ENCODE results near the gene DAAM1. TPM values are rescaled to one million over a fixed set of nuclear protein-coding genes. Genes with fewer than 3 reads are reported as not detected.

Gene DAAM1
- total and polyA plus RNA-seq, 2 donors from 2014 or later: 5.3 to 47.8 TPM

- no peak for DNase-seq
- Histone ChIP-seq H3K4me1 (ENCODE audit: control insufficient read depth in 2 of 3, insufficient read depth in 2 of 3, low read depth in 1 of 3, low read length in 3 of 3) (peaks cover 6 to 28% (median 14%) of the 10 kb centered on the region in 3 donors), H3K27me3 (ENCODE audit: control insufficient read depth, insufficient read depth, low read length) (no peaks in the 10 kb centered on the region), H3K27ac (ENCODE audit: low read depth in 2 of 2, low read length in 2 of 2) (no peak overlapping the region), H3K9ac (ENCODE audit: low read length in 3 of 3) (no peak overlapping the region), H3K36me3 (ENCODE audit: control insufficient read depth in 2 of 3, insufficient read depth in 3 of 3, low read length in 3 of 3) (no peaks in the 10 kb centered on the region), H3K9me3 (ENCODE audit: control insufficient read depth in 2 of 3, insufficient read depth in 1 of 3, low read length in 3 of 3) (no peaks in the 10 kb centered on the region), H3K4me3 (ENCODE audit: low read length in 3 of 3) (no peak overlapping the region)
- intact Hi-C loops (cut with DNase I): no loop called here
- no peak for TF ChIP-seq CTCF (IDR thresholded peaks at IDR 0.05; ENCODE audit: borderline replicate concordance, extremely low read depth, insufficient read depth)
- no peak for FAIRE-seq
These were observed 123.3 kb downstream of the DAAM1 start for GRCh38 chr14:59311723-59312122.

- TF ChIP-seq CTCF (IDR thresholded peaks at IDR 0.05; ENCODE audit: borderline replicate concordance, extremely low read depth, insufficient read depth): no peak
- FAIRE-seq: peak; percentile 38
- intact Hi-C loops (cut with DNase I): no loop called here
These were observed 124.7 kb downstream of the DAAM1 start for GRCh38 chr14:59313144-59313651.

GRCh38 chr14:59313658-59314608 is 125.5 kb downstream of the DAAM1 start:
- Histone ChIP-seq H3K4me1 (ENCODE audit: control insufficient read depth in 2 of 3, insufficient read depth in 2 of 3, low read depth in 1 of 3, low read length in 3 of 3) (peaks cover 6 to 47% (median 27%) of the 10 kb centered on the region in 3 donors), H3K9me3 (ENCODE audit: control insufficient read depth in 2 of 3, insufficient read depth in 1 of 3, low read length in 3 of 3) (no peaks in the 10 kb centered on the region), H3K27ac (ENCODE audit: low read depth in 2 of 2, low read length in 2 of 2) (peak overlapping the region; percentile 29 to 36), H3K4me3 (ENCODE audit: low read length in 3 of 3) (no peak overlapping the region), H3K36me3 (ENCODE audit: control insufficient read depth in 2 of 3, insufficient read depth in 3 of 3, low read length in 3 of 3) (no peaks in the 10 kb centered on the region), H3K9ac (ENCODE audit: low read length in 3 of 3) (peak overlapping the region in 1 of 3 donors; percentile 16), H3K27me3 (ENCODE audit: control insufficient read depth, insufficient read depth, low read length) (no peaks in the 10 kb centered on the region)
- intact Hi-C loops (cut with DNase I): no loop called here
- DNase-seq (no peak), FAIRE-seq (no peak)
- no peak for TF ChIP-seq CTCF (IDR thresholded peaks at IDR 0.05; ENCODE audit: borderline replicate concordance, extremely low read depth, insufficient read depth)

More at GRCh38 chr14:59313144-59313651, 124.7 kb downstream of the DAAM1 start:
- Histone ChIP-seq H3K9ac (ENCODE audit: low read length in 3 of 3) (peak overlapping the region in 1 of 3 donors; percentile 16), H3K36me3 (ENCODE audit: control insufficient read depth in 2 of 3, insufficient read depth in 3 of 3, low read length in 3 of 3) (no peaks in the 10 kb centered on the region), H3K9me3 (ENCODE audit: control insufficient read depth in 2 of 3, insufficient read depth in 1 of 3, low read length in 3 of 3) (no peaks in the 10 kb centered on the region), H3K27me3 (ENCODE audit: control insufficient read depth, insufficient read depth, low read length) (no peaks in the 10 kb centered on the region), H3K27ac (ENCODE audit: low read depth in 2 of 2, low read length in 2 of 2) (peak overlapping the region; percentile 29 to 36), H3K4me3 (ENCODE audit: low read length in 3 of 3) (no peak overlapping the region), H3K4me1 (ENCODE audit: control insufficient read depth in 2 of 3, insufficient read depth in 2 of 3, low read depth in 1 of 3, low read length in 3 of 3) (peaks cover 6 to 40% (median 24%) of the 10 kb centered on the region in 3 donors)
- DNase-seq: no peak
